ENCODE measurements around the gene ABCG1. TPM values are rescaled to one million over a fixed set of nuclear protein-coding genes. Genes with fewer than 3 reads are reported as not detected.
A peak's percentile ranks its signal among the peaks of the same experiment; 100 is the strongest.
"Not testable (repeated sequence)": the region's sequence is repeated elsewhere in the genome, so short reads cannot be mapped to it uniquely, and the experiment has no call there.

ABCG1 gene
- polyA plus RNA-seq (2013, experiment 1 of 2; ENCODE audit: insufficient read length): 0.10 TPM
- polyA plus RNA-seq (2013, experiment 2 of 2; ENCODE audit: insufficient read length): 0.44 TPM

DNA sequence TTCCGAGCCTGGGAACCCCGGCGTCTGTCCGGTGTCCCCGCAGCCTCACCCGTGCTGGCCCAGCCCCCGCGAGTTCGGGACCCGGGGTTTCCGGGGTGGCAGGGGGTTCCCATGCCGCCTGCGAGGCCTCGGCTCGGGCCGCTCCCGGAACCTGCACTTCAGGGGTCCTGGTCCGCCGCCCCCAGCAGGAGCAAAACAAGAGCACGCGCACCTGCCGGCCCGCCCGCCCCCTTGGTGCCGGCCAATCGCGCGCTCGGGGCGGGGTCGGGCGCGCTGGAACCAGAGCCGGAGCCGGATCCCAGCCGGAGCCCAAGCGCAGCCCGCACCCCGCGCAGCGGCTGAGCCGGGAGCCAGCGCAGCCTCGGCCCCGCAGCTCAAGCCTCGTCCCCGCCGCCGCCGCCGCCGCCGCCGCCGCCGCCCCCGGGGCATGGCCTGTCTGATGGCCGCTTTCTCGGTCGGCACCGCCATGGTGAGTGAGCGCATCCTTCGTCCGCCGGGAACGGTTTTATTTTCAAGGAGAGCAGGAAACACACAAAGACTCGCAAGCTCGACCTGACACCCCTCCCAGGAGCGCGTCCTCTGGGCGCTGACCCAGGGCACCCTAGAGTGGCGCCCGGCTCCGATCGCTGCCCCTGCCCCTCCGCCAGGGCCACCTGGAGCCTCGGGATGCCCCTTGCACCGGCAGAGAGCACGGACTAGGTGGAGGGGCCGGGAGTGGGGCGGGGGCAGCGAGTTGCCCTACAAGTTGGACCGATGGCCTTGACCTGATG, at the start of gene ABCG1:
Gene ABCG1 (plus strand): TSS at position 305 of the 770 bp plus-strand sequence. CDS start 123 bp downstream, at position 428.
- DNase-seq: no peak

DNA sequence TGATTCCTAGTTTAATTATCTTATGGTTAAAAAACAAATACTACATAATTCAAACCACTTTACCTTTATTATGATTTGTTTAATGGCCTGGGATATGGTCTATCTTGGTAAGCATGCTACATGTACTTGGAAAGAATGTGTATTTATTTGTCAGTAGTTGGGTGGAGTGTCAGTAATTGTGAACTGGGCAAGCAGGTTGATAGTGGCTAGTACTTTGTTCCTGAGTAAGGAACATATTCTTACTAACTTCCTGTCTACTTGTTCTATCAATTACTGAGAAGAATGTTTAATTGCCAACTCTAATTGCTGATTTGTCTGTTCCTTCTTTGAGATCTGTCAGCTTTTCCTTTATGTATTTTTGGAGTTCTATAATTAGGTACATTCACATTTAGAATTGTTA, 49.2 kb upstream of the ABCG1 start:
- DNase-seq: no peak

DNA sequence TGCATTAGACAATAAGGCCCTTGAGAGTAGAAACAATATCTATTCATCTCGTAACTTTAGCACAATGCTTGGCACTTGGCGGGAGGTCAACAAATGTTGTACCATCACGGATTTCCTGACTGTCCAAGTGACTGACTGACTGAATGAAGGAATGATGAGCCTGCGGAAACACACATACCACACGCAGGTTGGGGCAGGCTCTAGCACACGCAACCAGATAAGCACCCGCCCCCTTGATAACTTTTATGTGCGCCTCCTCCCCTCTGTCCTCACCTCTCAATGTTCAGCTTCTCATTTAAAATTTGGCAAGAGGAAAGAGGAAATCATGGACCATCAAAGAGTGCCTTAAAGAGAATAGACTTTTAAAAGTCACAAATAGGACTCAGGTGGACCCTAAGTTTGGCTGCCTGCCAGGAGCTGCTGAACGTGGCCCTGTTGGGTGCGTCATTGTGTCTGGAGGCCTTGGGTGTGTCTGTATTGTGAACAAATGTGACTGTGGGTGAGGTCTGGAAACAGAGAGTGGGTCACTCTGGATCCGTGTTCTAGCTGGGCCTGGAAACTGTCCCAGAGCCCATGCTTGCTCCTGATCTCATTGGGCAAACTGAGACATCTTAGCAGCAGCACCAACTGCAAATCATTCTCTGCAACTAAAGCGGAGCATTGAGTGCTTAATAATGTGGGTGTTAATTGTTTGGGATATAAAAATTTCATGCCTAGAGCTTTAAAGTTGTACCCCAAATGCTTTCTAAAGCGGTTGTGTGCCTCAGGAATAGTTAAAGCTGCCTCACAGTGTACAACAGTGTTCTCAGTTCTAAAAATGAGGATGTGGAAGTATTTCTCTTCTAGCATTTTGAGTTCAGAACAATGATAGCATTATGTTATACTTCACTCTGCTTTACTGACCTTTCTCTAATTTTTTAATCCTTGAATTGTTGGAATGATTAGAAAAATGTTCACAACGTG, 47.6 kb upstream of the ABCG1 start:
- no peak for DNase-seq

DNA sequence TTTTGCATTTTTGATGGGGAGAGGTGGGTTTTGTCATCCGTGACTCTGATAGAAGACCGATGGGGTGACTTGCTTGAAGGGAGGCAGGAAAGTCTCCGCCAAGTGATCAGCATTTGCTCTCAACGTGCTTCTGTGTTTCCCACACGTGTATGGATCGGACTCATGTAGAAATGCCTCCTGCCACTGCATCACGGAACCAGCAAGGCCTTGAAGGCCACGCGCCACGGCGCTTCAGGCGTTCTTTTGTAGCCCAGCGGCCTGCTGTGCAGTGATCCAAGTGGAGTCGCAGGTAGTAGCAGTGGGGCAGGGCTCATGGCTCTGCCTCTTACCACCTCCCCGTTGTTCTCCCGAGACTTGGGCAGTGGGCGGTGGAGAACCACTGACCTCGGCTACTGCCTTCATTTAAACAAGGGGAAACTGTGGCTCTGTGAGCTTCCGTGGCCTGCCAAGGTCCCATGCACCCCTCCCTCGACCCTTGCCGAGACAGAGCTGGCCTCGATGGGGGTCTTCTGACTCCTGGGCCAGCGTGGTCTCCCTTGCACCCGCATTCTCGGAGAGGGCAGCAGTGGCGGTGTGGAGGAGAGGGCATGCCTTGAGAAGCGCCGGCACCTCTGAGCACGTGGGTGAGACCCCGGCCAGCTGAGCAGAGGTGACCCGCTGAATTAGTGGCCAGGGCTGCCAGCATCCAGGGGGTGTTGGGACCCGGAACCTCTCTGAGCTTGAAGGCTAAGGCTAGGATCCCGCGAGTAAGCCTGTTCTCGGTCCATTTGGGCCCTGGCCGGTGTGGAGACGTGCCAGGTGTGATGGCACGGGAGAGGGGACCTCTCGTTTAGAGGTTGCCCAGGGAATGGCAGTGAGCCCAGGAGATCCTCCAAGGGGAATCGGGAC, 46.1 kb upstream of the ABCG1 start:
- no peak for DNase-seq

GRCh38 chr21:42174173-42174572, 44.8 kb upstream of the ABCG1 start:
- no peak for DNase-seq

DNA sequence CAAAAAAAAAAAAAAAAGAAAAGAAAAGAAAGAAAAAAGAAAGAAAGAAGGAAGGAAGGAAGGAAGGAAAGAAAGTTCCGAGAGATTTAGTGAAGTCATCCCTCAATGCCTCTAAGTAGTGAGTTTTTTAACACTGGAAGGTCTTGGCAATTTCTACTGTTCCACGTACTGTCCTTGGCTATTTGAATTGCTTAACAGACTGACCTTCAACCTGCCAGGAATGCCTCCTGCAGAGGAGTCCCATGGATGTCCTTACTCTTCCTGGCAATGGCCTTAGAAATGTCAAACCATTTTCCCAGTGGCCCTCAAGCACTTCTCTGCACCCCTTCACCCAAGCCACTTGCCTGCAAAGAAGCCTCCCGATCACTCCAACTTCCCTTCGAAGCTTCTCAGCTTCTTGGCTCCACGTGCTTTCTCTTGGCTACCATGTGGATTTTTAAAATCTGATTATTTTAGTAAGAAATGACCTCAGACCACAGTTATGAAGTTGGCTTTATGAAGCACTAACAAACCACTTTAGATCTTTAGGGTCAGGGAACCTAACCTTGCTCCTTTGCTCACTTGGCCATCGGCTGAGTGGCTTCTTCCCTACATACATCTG, 43.7 kb upstream of the ABCG1 start:
- no peak for DNase-seq

- DNase-seq: no peak
These were observed 42.1 kb upstream of the ABCG1 start for GRCh38 chr21:42176859-42177258.

DNA sequence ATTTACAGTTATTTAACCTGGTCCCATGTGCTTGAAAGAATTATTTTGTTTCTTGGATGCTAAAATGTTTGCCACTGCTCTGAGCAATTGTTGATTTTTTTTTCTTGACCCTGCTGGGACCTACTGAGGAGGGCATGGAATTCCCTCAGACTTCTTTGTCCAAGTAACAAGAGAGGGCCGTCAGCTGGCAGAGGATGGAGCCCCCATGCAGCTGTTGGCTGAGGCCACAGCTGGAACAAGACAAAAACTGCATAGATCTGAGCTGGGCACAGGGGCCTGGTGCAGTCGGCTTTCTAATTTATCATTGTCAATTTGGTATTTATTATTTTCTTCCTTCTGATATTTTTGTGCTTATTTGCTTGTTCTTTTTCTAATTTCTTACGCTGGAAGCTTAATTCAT, 39.6 kb upstream of the ABCG1 start:
- no peak for DNase-seq

DNA sequence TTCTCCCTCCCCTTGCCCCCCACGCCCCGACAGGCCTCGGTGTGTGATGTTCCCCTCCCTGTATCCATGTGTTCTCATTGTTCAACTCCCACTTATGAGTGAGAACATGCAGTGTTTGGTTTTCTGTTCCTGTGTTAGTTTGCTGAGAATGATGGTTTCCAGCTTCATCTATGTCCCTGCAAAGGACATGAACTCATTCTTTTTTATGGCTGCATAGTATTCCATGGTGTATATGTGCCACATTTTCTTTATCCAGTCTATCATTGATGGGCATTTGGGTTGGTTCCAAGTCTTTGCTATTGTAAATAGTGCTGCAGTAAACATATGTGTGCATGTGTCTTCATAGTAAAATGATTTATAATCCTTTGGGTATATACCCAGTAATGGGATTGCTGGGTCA, 38.9 kb upstream of the ABCG1 start:
- DNase-seq: not testable (repeated sequence)

GRCh38 chr21:42182713-42183371, 36.1 kb upstream of the ABCG1 start:
- DNase-seq: no peak

DNA sequence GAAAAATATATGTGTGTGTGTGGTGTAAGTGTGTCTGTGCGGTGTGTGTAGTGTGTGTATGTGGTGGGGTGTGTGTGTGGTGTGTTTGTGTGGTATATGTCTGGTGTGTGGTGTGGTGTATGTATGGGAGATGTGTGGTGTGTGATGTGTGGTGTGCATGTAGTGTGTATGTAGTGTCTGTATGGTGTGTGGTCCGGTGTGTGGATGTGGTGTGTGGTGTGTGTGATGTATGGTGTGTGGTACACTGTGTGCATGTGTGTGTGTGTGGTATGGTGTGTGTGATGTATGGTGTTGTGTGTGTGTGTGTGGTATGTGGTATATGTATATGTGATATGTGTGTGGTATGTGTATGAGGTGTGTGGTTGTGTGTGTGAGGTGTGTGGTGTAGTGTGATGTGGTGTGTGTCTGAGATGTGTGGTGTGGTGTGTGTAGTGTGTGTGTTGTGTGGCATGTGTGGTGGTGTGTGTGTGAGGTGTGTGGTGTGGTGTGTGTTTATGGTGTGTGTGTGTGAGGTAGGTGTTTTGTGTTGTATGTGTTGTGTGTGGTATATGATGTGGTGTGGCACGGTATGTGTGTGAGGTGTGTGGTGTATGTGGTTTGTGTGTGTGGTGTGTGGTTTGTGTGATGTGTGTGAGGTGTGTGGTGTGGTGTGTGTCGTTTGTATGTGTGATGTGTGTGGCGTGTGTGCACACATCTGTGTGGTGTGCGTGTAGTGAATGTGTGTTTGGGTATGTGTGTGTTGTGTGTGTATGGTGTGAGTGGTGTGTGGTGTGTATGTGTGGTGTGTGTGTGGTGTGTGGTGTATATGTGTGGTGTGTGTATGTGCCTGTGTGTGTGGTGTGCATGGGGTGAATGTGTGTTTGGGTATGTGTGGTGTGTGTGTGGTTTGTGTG, 35.3 kb upstream of the ABCG1 start:
- DNase-seq: no peak

DNA sequence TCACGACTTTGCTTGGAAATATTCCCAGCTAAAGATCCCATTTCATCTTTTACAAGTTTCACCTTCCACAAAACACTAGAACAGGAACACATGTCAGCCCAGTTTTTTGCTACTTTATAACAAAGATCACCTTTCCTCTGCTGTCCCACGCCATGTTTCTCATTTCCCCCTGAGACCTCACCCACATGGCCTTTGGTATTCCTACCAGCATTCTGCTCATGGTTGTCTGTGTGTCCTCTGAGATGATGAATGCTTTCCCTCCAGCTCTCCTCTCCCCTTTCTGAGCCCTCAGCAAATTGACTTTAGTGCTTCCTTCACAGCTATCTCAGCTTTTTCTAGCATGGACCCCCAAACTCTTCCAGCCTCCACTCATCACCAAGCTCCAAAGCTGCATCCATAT, 32.3 kb upstream of the ABCG1 start:
- DNase-seq: no peak

DNA sequence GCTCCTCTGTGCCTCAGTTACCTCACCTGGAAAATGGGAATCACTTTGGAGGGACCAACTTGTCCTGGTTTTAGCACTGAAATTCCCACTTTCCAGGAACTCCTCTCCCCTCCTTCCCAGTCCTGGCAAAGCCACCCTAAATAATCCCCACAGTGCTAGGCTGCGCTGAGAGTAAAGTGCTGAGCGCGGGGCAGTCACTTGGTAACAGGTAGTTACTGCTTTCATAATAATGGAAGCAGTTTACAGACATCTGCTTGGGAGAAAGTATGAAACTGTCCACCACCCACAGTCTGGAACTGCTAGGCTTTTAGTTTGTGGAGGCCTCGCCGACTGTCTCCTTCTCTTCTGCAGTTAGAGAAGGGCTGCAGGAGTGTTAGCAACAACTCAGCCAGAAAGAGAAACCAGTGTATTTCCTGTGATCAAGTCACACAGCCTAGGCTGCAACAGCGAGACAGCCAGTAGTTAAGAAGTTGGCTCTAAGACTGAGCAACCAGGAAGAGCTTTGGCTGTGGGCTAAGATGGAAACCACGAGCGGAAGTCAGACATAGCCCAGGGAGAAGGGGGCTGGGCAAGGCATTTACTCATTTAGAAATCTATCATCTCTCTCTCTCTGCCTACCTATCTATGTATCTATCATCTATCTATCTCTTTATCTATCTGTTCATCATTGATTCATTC, 30.8 kb upstream of the ABCG1 start:
- peak; percentile 19 for DNase-seq

DNA sequence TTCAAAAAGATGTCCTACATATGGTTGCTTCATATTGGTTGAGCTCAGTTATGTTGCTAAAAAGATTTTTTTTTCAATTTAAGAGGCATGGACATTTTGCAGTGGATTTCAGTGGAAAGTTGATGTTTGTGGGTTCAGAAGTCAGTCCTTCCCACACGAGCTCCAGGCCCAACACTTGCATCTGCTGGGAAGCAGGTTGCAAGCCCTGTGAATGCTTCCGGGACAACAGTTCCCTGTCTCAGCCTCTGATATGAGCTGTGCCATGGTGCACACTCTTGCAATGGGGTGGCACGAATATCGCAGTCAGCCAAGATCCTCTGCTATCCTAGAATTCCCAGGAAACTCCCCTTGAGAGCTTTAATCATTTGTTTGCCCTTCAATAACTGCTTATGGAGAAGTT, 30.3 kb upstream of the ABCG1 start:
- no peak for DNase-seq

DNA sequence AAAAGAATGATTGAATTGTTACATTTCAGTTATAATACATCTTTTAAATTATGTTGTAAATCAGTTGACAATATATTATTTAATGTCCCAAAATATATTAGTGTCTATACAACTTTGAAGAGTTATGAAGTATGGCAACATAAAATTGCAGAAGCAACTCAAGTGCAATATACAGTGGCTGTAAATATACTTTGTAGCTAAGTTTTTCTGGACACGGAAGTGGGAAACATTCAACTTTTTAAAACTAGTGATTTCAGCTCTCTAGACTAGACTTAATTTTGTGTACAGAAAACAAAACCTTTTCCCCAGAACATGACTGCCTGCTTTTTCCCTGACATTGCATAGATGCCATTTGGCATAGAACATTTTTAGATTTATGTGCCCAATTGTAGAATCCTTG, 29.5 kb upstream of the ABCG1 start:
- no peak for DNase-seq

DNA sequence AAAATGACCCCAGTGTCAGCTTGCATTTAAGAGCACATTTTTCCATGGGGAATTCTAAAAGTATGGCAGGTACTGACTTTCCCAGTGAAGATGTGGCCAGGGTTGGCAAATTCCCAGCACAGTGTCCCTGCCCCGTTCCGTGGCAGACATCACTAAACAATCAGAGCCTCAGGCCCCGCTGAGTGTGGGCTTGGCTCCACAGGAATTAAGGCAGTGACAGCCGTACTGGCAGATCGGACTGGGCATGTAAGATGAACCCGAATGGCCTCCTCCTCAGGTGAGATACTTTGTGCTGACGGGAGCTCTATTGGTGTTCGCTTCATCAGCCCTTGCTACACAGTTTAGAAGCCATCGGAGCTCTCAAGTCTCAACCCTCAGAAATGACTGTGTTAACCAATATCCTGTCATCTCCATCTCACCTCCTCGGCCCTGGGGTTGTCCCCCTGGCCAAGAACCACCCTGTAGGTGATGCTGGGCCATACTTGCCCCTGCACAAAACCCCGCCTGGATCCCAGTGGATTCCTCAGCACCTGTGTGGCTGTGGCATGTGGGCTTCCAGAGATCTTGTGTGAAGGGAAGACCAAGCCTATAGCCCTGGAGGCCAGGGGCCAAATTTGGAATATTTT, 29.0 kb upstream of the ABCG1 start:
- DNase-seq: no peak

DNA sequence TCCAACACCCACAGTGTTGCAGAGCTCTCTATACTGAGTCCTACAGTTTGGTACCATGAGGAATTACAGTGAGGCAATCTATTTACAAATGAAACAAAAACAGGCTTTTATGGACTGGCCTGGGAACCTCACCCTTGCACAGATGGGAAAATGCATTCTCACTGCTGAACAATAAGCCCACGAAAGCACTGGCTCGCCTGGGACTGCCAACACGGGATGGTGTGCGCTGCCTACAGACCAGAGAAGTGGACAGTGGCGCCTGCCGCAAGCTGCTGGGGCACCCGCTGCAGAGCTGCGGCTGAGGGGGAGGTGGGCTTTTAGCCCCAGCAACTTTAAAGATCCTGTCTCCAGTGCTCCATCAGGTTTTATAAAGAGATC, 28.5 kb upstream of the ABCG1 start:
- DNase-seq: no peak

GRCh38 chr21:42191064-42191463, 27.9 kb upstream of the ABCG1 start:
- no peak for DNase-seq
